Osteocyte (in vitro differentiated cells): Measurements from ENCODE around the gene SLC25A11. TPM values are rescaled to one million over a fixed set of nuclear protein-coding genes. Genes with fewer than 3 reads are reported as not detected.

ENCODE experiments used
- DNase-seq: peaks from one replicate; pipeline ENCODE4 v3.0.0; 2021; ENCODE audit warnings: mixed read lengths; ENCODE audit not compliant: unreplicated experiment; ENCODE audit errors: extremely low spot score
- H3K27ac Mint-ChIP-seq: one replicate; pipeline ENCODE4 v1.8.0; 2021; ENCODE audit warnings: mild to moderate bottlenecking, mixed read lengths; ENCODE audit not compliant: unreplicated experiment
- H3K27me3 Mint-ChIP-seq: one replicate; pipeline ENCODE4 v1.8.0; 2021; ENCODE audit warnings: mixed read lengths; ENCODE audit not compliant: unreplicated experiment
- H3K36me3 Mint-ChIP-seq: one replicate; pipeline ENCODE4 v1.8.0; 2021; ENCODE audit warnings: mixed read lengths; ENCODE audit not compliant: unreplicated experiment
- H3K4me1 Mint-ChIP-seq: one replicate; pipeline ENCODE4 v1.8.0; 2021; ENCODE audit warnings: mixed read lengths; ENCODE audit not compliant: unreplicated experiment
- H3K4me3 Mint-ChIP-seq: one replicate; pipeline ENCODE4 v1.8.0; 2021; ENCODE audit warnings: mild to moderate bottlenecking, moderate library complexity, mixed read lengths; ENCODE audit not compliant: unreplicated experiment
- H3K9me3 Mint-ChIP-seq: one replicate; pipeline ENCODE4 v1.8.0; 2021; ENCODE audit warnings: mixed read lengths; ENCODE audit not compliant: unreplicated experiment
- CTCF ChIP-seq: fragments of 200-600 bp; sonication (generic); IDR thresholded peaks from 2 replicates; pipeline ENCODE4 v1.5.0; 2021; ENCODE audit warnings: antibody characterized with exemption, mild to moderate bottlenecking, moderate library complexity
- total RNA-seq: library from RNA; stranded (reverse); gene quantifications from 2 replicates; pipeline ENCODE4 v1.2.1, GENCODE V29; 2021

The SLC25A11 gene
- total RNA-seq, 1 donor from 2014 or later: 59.6 TPM

GRCh38 chr17:4944163-4944553 lies 4.3 kb upstream of the SLC25A11 start:
- H3K27ac Mint-ChIP-seq: peak overlapping the region; percentile 39
- H3K9me3 Mint-ChIP-seq: no peaks in the 10 kb centered on the region
- no peaks in the 10 kb centered on the region for H3K27me3 Mint-ChIP-seq
- H3K4me1 Mint-ChIP-seq: peaks cover 54% of the 10 kb centered on the region
- H3K4me3 Mint-ChIP-seq: no peak overlapping the region
- TF ChIP-seq CTCF: no peak
- peaks cover 21% of the 10 kb centered on the region for H3K36me3 Mint-ChIP-seq
- DNase-seq: no peak

- peaks cover 62% of the 10 kb centered on the region for H3K4me1 Mint-ChIP-seq
- H3K9me3 Mint-ChIP-seq: no peaks in the 10 kb centered on the region
Observed at GRCh38 chr17:4942760-4943508, 3.1 kb upstream of the SLC25A11 start.

GRCh38 chr17:4941319-4941610 lies 1.4 kb upstream of the SLC25A11 start:
- Mint-ChIP-seq H3K27me3 (no peaks in the 10 kb centered on the region), H3K4me1 (peaks cover 54% of the 10 kb centered on the region), H3K4me3 (peak overlapping the region; percentile 85), H3K9me3 (no peaks in the 10 kb centered on the region), H3K27ac (peak overlapping the region; percentile 99), H3K36me3 (peaks cover 21% of the 10 kb centered on the region)
- no peak for TF ChIP-seq CTCF
- no peak for DNase-seq

More at GRCh38 chr17:4942760-4943508, 3.1 kb upstream of the SLC25A11 start:
- H3K36me3 Mint-ChIP-seq: peaks cover 21% of the 10 kb centered on the region
- TF ChIP-seq CTCF: no peak
- H3K4me3 Mint-ChIP-seq: peak overlapping the region; percentile 44
- peak overlapping the region; percentile 50 for H3K27ac Mint-ChIP-seq
- DNase-seq: no peak
- H3K27me3 Mint-ChIP-seq: no peaks in the 10 kb centered on the region

GRCh38 chr17:4940555-4941318 lies 891 bp upstream of the SLC25A11 start:
- peak overlapping the region; percentile 99 for H3K27ac Mint-ChIP-seq
- H3K27me3 Mint-ChIP-seq: no peaks in the 10 kb centered on the region
- no peak for TF ChIP-seq CTCF
- H3K4me3 Mint-ChIP-seq: peak overlapping the region; percentile 85
- DNase-seq: no peak
- H3K36me3 Mint-ChIP-seq: peaks cover 23% of the 10 kb centered on the region
- H3K9me3 Mint-ChIP-seq: no peaks in the 10 kb centered on the region
- H3K4me1 Mint-ChIP-seq: peaks cover 50% of the 10 kb centered on the region

GRCh38 chr17:4939546-4939795 lies 375 bp downstream of the SLC25A11 start:
- H3K36me3 Mint-ChIP-seq: peaks cover 16% of the 10 kb centered on the region
- peak overlapping the region; percentile 72 for H3K27ac Mint-ChIP-seq
- H3K27me3 Mint-ChIP-seq: no peaks in the 10 kb centered on the region
- no peak for DNase-seq
- peak overlapping the region; percentile 85 for H3K4me3 Mint-ChIP-seq
- H3K9me3 Mint-ChIP-seq: no peaks in the 10 kb centered on the region
- TF ChIP-seq CTCF: no peak
- peaks cover 38% of the 10 kb centered on the region for H3K4me1 Mint-ChIP-seq
